NCI-H187 (cell line): Measurements from ENCODE around the gene HENMT1.
A peak's percentile ranks its signal among the peaks of the same experiment; 100 is the strongest.

Experiments used
- DNase-seq, 2 experiments: peaks; one replicate each; lab custom pipeline; 2025; lab: John Stamatoyannopoulos, UW

HENMT1 gene

GRCh38 chr1:108627256-108627655, 33.6 kb downstream of the HENMT1 start:
- no peak for DNase-seq

GRCh38 chr1:108624069-108624468, 36.8 kb downstream of the HENMT1 start:
- no peak for DNase-seq

DNA sequence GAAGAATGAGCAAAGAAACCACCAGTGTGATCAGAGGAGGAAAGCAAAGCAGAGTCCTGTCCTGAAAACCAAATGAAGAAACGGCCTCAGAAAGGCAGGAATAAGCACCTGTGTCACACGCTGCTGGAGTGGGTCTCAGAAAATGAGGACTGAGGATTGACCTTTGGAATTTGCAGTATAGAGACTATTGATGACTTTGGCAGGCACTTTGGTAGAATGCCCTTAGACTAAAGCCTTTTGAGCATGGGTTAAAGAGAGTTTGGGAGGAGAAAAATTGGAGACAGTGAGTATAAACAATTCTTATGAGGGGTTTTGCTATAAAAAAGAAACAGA, 43.2 kb downstream of the HENMT1 start:
- DNase-seq: no peak

DNA sequence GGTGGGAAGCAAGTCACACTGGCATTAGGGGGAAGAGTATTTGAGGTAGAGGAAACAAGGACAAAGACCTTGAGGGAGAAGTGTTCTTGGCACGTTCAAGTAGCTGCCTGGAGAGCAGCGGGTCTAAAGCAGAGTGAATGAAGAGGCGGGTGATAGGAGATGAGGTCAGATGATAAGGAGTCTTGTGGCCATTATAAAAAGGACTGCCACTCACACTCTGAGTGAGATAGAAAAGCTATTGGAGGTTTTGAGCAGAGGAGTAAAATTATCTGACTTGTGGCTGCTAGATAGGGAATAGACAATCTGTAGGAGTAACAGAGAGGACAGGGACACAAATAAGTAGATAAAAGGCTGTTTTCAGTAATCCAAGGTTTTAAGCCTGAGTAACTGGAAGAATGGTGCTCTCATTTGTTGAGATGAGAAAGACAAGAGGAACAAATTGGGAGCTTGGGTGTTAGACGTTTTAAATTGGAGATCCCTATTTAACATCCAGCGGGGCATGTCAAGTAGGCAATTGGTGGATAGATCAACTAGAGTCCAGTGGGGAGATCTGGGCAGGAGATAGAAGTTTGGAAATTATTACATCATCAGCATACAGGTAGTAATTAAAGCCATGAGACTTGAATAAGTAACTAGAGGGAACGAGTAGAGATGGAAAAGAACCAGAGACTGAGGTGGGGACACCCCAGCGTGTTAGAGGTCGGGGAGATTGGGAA, 43.7 kb downstream of the HENMT1 start:
- DNase-seq: peak; percentile 46 to 64

GRCh38 chr1:108615544-108615943, 45.3 kb downstream of the HENMT1 start:
- no peak for DNase-seq

GRCh38 chr1:108612496-108612895, 48.4 kb downstream of the HENMT1 start:
- DNase-seq: no peak

DNA sequence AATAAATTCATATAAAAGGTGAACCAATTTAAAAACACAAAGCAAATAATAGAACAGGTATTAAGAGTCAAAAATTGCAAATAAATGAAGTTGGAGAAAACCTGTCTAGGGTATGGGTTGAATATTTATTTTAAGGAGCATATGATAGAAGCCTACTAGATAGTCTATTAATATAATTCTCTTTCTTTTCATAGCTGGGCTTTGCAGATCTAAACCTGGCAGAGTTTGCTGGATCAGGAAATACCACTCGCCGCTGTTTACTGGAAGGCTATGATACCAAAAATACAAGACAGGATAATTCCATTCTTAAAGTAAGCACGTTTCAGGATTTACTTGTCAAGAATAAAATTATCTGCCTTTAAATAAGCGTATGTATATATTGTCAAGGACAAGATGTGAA, 48.9 kb downstream of the HENMT1 start:
- no peak for DNase-seq

DNA sequence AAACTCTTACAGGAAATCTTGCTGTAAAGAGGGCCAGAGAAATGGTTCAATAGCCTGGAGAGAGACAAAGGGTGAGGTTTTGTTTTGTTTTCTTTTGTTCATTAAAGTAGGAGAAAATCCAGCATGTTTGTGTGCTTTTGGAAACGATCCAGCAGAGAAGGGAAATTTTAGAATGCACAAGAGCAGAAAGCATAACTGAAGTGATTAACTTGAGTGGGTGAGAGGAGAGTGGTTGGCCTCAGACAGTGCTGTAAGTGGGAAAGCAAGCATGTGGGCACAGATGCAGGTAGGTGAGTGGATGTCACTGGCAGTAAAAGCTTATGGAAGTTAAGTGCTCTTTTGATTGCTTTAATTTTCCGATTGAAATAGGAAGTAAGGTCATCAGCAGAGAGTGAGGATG, 50.8 kb downstream of the HENMT1 start:
- peak; percentile 90 to 92 for DNase-seq

GRCh38 chr1:108609483-108610049, 51.3 kb downstream of the HENMT1 start:
- peak; percentile 83 to 90 for DNase-seq

DNA sequence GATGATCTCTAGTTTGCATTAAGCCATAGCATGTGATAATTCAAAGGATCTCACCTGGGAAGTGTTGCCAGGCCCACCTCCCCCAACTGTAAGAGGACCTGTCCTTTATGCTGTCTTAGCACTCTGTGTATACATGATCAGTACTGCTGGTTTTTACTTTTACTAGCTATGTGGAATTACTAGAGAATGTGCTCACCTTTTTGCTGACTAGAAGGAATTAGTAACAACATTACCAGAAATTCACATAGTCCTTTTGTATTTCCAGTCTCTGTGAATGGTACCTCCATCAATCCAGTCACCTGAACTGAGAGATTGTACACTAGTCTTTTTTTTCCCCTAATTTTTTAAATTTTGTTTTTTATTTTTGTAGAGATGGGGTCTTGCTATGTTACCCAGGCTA, 54.4 kb downstream of the HENMT1 start:
- no peak for DNase-seq

- no peak for DNase-seq
These were observed 55.3 kb downstream of the HENMT1 start for GRCh38 chr1:108605633-108606032.

- no peak for DNase-seq
These were observed 59.0 kb downstream of the HENMT1 start for GRCh38 chr1:108601708-108602410.

- DNase-seq: no peak
These were observed 60.4 kb downstream of the HENMT1 start for GRCh38 chr1:108600504-108600903.

GRCh38 chr1:108598340-108598739, 62.6 kb downstream of the HENMT1 start:
- peak in 1 of 2 experiments; percentile 31 for DNase-seq
